NCI-H748 (cell line): ENCODE measurements around the gene BAIAP2L2.
A peak's percentile ranks its signal among the peaks of the same experiment; 100 is the strongest.
"Not testable (repeated sequence)": the region's sequence is repeated elsewhere in the genome, so short reads cannot be mapped to it uniquely, and the experiment has no call there.

Experiments used
- DNase-seq: peaks from one replicate; lab custom pipeline; 2025; ENCODE audit not compliant: unreplicated experiment; lab: John Stamatoyannopoulos, UW

Gene BAIAP2L2

GRCh38 chr22:38129021-38129420 lies 18.5 kb upstream of the BAIAP2L2 start:
- no peak for DNase-seq

- DNase-seq: no peak
These were observed 17.4 kb upstream of the BAIAP2L2 start for GRCh38 chr22:38127869-38128268.

GRCh38 chr22:38126928-38127668 lies 16.6 kb upstream of the BAIAP2L2 start:
- no peak for DNase-seq

GRCh38 chr22:38125751-38126201 lies 15.3 kb upstream of the BAIAP2L2 start:
- DNase-seq: no peak

- DNase-seq: no peak
These were observed 14.6 kb upstream of the BAIAP2L2 start for GRCh38 chr22:38125038-38125610.

- DNase-seq: no peak
These were observed 13.9 kb upstream of the BAIAP2L2 start for GRCh38 chr22:38124236-38124974.

- no peak for DNase-seq
These were observed 12.1 kb upstream of the BAIAP2L2 start for GRCh38 chr22:38122616-38123015.

GRCh38 chr22:38120359-38121110 lies 10.1 kb upstream of the BAIAP2L2 start:
- no peak for DNase-seq

- not testable (repeated sequence) for DNase-seq
These were observed 8.3 kb upstream of the BAIAP2L2 start for GRCh38 chr22:38118747-38119146.

- no peak for DNase-seq
These were observed 7.7 kb upstream of the BAIAP2L2 start for GRCh38 chr22:38118182-38118581.

- not testable (repeated sequence) for DNase-seq
These were observed 7.1 kb upstream of the BAIAP2L2 start for GRCh38 chr22:38117556-38117955.

- DNase-seq: no peak
These were observed 5.1 kb upstream of the BAIAP2L2 start for GRCh38 chr22:38115423-38116205.

- peak; percentile 58 for DNase-seq
These were observed 4.3 kb upstream of the BAIAP2L2 start for GRCh38 chr22:38114484-38115398.

- DNase-seq: no peak
These were observed 1.9 kb upstream of the BAIAP2L2 start for GRCh38 chr22:38112381-38112780.

- DNase-seq: no peak
These were observed 1.5 kb upstream of the BAIAP2L2 start for GRCh38 chr22:38111925-38112355.

GRCh38 chr22:38110863-38111852 lies 674 bp upstream of the BAIAP2L2 start:
- no peak for DNase-seq

GRCh38 chr22:38109371-38110001 lies 998 bp downstream of the BAIAP2L2 start:
- no peak for DNase-seq
